Measurements from ENCODE around the gene MYO19. TPM values are rescaled to one million over a fixed set of nuclear protein-coding genes. Genes with fewer than 3 reads are reported as not detected.
"Not testable (repeated sequence)": the region's sequence is repeated elsewhere in the genome, so short reads cannot be mapped to it uniquely, and the experiment has no call there.

The MYO19 gene
- total RNA-seq, 2 donors from 2014 or later, result 18.0 to 29.1 TPM

GRCh38 chr17:36481829-36482228, 52.8 kb downstream of the MYO19 start:
- ATAC-seq (no peak), DNase-seq (no peak)
- intact Hi-C loops (cut with DNase I), result loop anchor here in 1 of 2 donors (2.0 kb wide), 1 partner anchor 513 kb away; no protein-coding TSS in a partner anchor

- intact Hi-C loops (cut with DNase I), result no loop called here
- DNase-seq, result no peak
- peak; percentile 18 to 50 for ATAC-seq
These were observed 59.2 kb downstream of the MYO19 start for GRCh38 chr17:36475346-36475970.

GRCh38 chr17:36474571-36474970, 60.1 kb downstream of the MYO19 start:
- ATAC-seq, result no peak
- DNase-seq, result no peak
- intact Hi-C loops (cut with DNase I), result loop anchor here in 1 of 2 donors (5.0 kb wide), 1 partner anchor 208 kb away; no protein-coding TSS in a partner anchor

- DNase-seq, result no peak
- intact Hi-C loops (cut with DNase I), result loop anchor here in 1 of 2 donors (5.0 kb wide), 1 partner anchor 212 kb away; no protein-coding TSS in a partner anchor
- ATAC-seq, result no peak
These were observed 64.2 kb downstream of the MYO19 start for GRCh38 chr17:36470499-36470898.

- DNase-seq (no peak), ATAC-seq (no peak)
- intact Hi-C loops (cut with DNase I), result loop anchor here (5.0 to 10.0 kb wide), 2 partner anchors 213 to 485 kb away; partner anchors contain the start of genes CCL14 (in 1 of the 2) and CCL16 (in 1 of the 2)
These were observed 64.9 kb downstream of the MYO19 start for GRCh38 chr17:36469733-36470132.

GRCh38 chr17:36468903-36469635, 65.6 kb downstream of the MYO19 start:
- ATAC-seq, result no peak
- intact Hi-C loops (cut with DNase I), result loop anchor here in 1 of 2 donors (10.0 kb wide), 1 partner anchor 484 kb away; the partner anchor contains the start of genes CCL14 and CCL16
- no peak for DNase-seq

- intact Hi-C loops (cut with DNase I), result loop anchor here in 1 of 2 donors (10.0 kb wide), 1 partner anchor 480 kb away; the partner anchor contains the start of genes CCL14 and CCL16
- DNase-seq (no peak), ATAC-seq (no peak)
These were observed 69.9 kb downstream of the MYO19 start for GRCh38 chr17:36464765-36465088.

GRCh38 chr17:36463916-36464764, 70.5 kb downstream of the MYO19 start:
- DNase-seq (peak; percentile 59), ATAC-seq (peak; percentile 94 to 96)
- intact Hi-C loops (cut with DNase I), result loop anchor here in 1 of 2 donors (10.0 kb wide), 1 partner anchor 479 kb away; the partner anchor contains the start of genes CCL14 and CCL16

- DNase-seq, result no peak
- intact Hi-C loops (cut with DNase I), result loop anchor here in 1 of 2 donors (10.0 kb wide), 1 partner anchor 477 kb away; the partner anchor contains the start of genes CCL14 and CCL16
These were observed 73.1 kb downstream of the MYO19 start for GRCh38 chr17:36461330-36462110.

GRCh38 chr17:36460265-36460937, 74.3 kb downstream of the MYO19 start:
- ATAC-seq (no peak), DNase-seq (no peak)
- intact Hi-C loops (cut with DNase I), result loop anchor here in 1 of 2 donors (10.0 kb wide), 1 partner anchor 476 kb away; the partner anchor contains the start of genes CCL14 and CCL16

More at GRCh38 chr17:36461330-36462110, 73.1 kb downstream of the MYO19 start:
- no peak for ATAC-seq

- ATAC-seq (no peak), DNase-seq (no peak)
- intact Hi-C loops (cut with DNase I), result no loop called here
These were observed 75.1 kb downstream of the MYO19 start for GRCh38 chr17:36459601-36460000.

GRCh38 chr17:36459045-36459444, 75.6 kb downstream of the MYO19 start:
- intact Hi-C loops (cut with DNase I), result no loop called here
- no peak for ATAC-seq
- no peak for DNase-seq

- DNase-seq; ATAC-seq; intact Hi-C loops (cut with DNase I): not testable (repeated sequence)
These were observed 77.0 kb downstream of the MYO19 start for GRCh38 chr17:36457701-36458100.

- intact Hi-C loops (cut with DNase I); DNase-seq; ATAC-seq: not testable (repeated sequence)
These were observed 81.8 kb downstream of the MYO19 start for GRCh38 chr17:36452888-36453287.

- intact Hi-C loops (cut with DNase I); ATAC-seq: not testable (repeated sequence)
These were observed 84.7 kb downstream of the MYO19 start for GRCh38 chr17:36449997-36450396.

More at GRCh38 chr17:36449997-36450396, 84.7 kb downstream of the MYO19 start:
- not testable (repeated sequence) for DNase-seq
